ENCODE data around the gene PRKCA.

GRCh38 chr17:66580184-66580955, 278.0 kb downstream of the PRKCA start:
- TF ChIP-seq CTCF (IDR thresholded peaks at IDR 0.05) (no peak), ZFX (IDR thresholded peaks at IDR 0.05; ENCODE audit: borderline replicate concordance) (no peak)
